PC-3 (cell line): ENCODE measurements around the gene GRIK1. TPM values are rescaled to one million over a fixed set of nuclear protein-coding genes. Genes with fewer than 3 reads are reported as not detected.

Experiments
- ATAC-seq: fragments of 200-7000 bp; cut with Tn5 transposase; 2 replicates; pipeline ENCODE4 v1.9.1; 2020; ENCODE audit warnings: mild to moderate bottlenecking, moderate library complexity
- BruUV-seq: library from RNA; stranded (reverse); fragments of 400-500 nt; replicated peaks from 2 replicates; lab custom pipeline; 2021; lab: Mats Ljungman, UMichigan
- CTCF ChIA-PET: fragments of 300-600 bp; sonication (Branson Sonifier 250); formaldehyde crosslinking; loops from one replicate; lab custom pipeline; 2022; ENCODE audit warnings: antibody characterized with exemption; lab: Charles Lee
- POLR2A ChIA-PET: fragments of 300-600 bp; sonication (Branson Sonifier 250); formaldehyde crosslinking; loops from one replicate; lab custom pipeline; 2022; ENCODE audit warnings: antibody characterized with exemption; ENCODE audit not compliant: unreplicated experiment; lab: Charles Lee
- DNase-seq: peaks from one replicate; pipeline ENCODE4 v3.0.0-alpha.2; 2015
- H2AFZ ChIP-seq: fragments of 300-600 bp; sonication (generic); 2 replicates; pipeline ENCODE4 v1.6.0; 2016; ENCODE audit warnings: antibody characterized with exemption, low read length
- H3F3A ChIP-seq: fragments of 300-600 bp; sonication (generic); one replicate; pipeline ENCODE4 v1.6.0; 2017; ENCODE audit warnings: antibody characterized with exemption, low read length, control low read depth, mild to moderate bottlenecking; ENCODE audit not compliant: unreplicated experiment
- H3K27ac ChIP-seq: fragments of 300-600 bp; sonication (generic); 2 replicates; pipeline ENCODE4 v1.5.1; 2016; ENCODE audit warnings: mild to moderate bottlenecking, low read length
- H3K27me3 ChIP-seq: fragments of 300-600 bp; sonication (generic); 2 replicates; pipeline ENCODE4 v1.6.1; 2016; ENCODE audit warnings: low read length, mixed read lengths
- H3K36me3 ChIP-seq: fragments of 300-600 bp; sonication (generic); 2 replicates; pipeline ENCODE4 v1.6.1; 2016; ENCODE audit warnings: low read depth, mixed run types, low read length, mixed read lengths
- H3K4me1 ChIP-seq: fragments of 300-600 bp; sonication (generic); 2 replicates; pipeline ENCODE4 v1.5.1; 2016; ENCODE audit warnings: low read length; ENCODE audit not compliant: insufficient read depth
- H3K4me2 ChIP-seq: fragments of 300-600 bp; sonication (generic); 2 replicates; pipeline ENCODE4 v1.6.0; 2016; ENCODE audit warnings: low read length
- H3K4me3 ChIP-seq: fragments of 300-600 bp; sonication (generic); 2 replicates; pipeline ENCODE4 v1.5.1; 2016; ENCODE audit warnings: mild to moderate bottlenecking, low read length, mixed read lengths
- H3K79me2 ChIP-seq: fragments of 300-600 bp; sonication (generic); 2 replicates; pipeline ENCODE4 v1.6.1; 2017; ENCODE audit warnings: low read length, mixed read lengths
- H3K9ac ChIP-seq: fragments of 300-600 bp; sonication (generic); 2 replicates; pipeline ENCODE4 v1.6.0; 2016; ENCODE audit warnings: mild to moderate bottlenecking, low read length
- H3K9me2 ChIP-seq: fragments of 300-600 bp; sonication (generic); replicated peaks from 2 replicates; pipeline ENCODE4 v1.6.1; 2016; ENCODE audit warnings: mixed run types, low read length, mixed read lengths
- H3K9me3 ChIP-seq: fragments of 300-600 bp; sonication (generic); 2 replicates; pipeline ENCODE4 v1.6.1; 2016; ENCODE audit warnings: low read length, mixed read lengths
- H4K20me1 ChIP-seq: fragments of 300-600 bp; sonication (generic); 2 replicates; pipeline ENCODE4 v1.6.1; 2016; ENCODE audit warnings: low read length, mixed read lengths
- EZH2 ChIP-seq: fragments of 300-600 bp; sonication (generic); IDR thresholded peaks from one replicate; pipeline ENCODE4 v1.6.1; 2017; ENCODE audit warnings: antibody characterized with exemption, mild to moderate bottlenecking, low read length; ENCODE audit not compliant: unreplicated experiment
- EZH2phosphoT487 ChIP-seq: fragments of 300-600 bp; sonication (generic); IDR thresholded peaks from 2 replicates; pipeline ENCODE4 v1.6.1; 2018; ENCODE audit warnings: mild to moderate bottlenecking, antibody characterized with exemption, low read length, borderline replicate concordance
- intact Hi-C: fragments of 100-400 bp; cut with micrococcal nuclease; formaldehyde crosslinking; loops from 2 replicates; pipeline ENCODE4 v1.9.0; 2023
- total RNA-seq: library from RNA; depleted of rRNA; stranded (reverse); fragments of >200 nt; gene quantifications from 2 replicates; pipeline ENCODE4 v1.2.3, GENCODE V29; 2014
- TF ChIP-seq, protein P1 (sequence below): fragments of 300-600 bp; sonication (generic); conservative IDR thresholded peaks from 2 replicates; pipeline ENCODE4 v1.5.1; 2017; ENCODE audit warnings: antibody characterized with exemption, low read depth, mild to moderate bottlenecking, low read length

The GRIK1 gene
- total RNA-seq, 1 experiment from 2014 or later, result not detected

DNA sequence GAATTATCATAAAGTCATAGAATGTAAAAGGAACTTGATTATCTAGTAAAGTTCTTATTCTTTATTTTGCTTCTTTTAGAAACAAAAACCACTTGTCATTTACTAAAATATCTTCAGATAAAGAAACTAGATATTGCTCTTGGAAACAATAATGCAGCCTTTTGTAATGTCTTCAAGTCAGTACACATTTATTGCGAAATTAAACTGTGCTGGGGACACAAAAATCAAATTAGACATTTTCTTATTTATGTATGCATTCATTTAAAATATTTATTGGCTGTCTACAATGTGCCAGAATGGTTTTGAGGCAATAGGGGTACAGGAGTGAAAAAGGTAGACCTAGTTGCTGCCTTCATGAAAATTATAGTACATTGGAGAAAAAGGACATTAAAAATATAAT is 201.1 kb downstream of the GRIK1 start:
- CTCF ChIA-PET, result no interaction called here
- H3F3A ChIP-seq, result no peaks in the 10 kb centered on the region
- H3K36me3 ChIP-seq, result no peaks in the 10 kb centered on the region

DNA sequence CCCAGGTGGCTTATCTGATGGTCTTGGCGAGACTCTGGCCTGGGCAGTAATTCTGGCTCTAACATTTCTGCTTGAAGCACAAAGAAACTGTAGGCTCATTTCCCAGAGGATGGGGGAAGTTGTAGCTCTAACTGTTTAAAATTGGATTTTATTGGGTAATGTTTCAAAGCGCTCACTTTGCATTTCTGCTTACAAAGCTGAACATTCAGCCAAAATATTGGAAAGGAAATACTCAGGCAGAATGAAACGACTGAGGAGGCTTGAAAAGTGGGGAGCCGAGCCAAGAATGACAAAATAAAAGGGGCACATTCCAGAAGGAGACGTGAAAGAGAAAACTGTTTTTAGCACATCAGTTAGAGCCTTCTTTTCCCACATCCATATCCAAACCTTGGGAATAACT is 202.6 kb downstream of the GRIK1 start:
- no TSS peak for BruUV-seq

More for the DNA sequence above, 201.1 kb downstream of the GRIK1 start:
- POLR2A ChIA-PET, result no interaction called here
- no peak for ATAC-seq
- H3K9me2 ChIP-seq, result no peaks in the 10 kb centered on the region
- no peaks in the 10 kb centered on the region for H3K9me3 ChIP-seq
- no peaks in the 10 kb centered on the region for H4K20me1 ChIP-seq
- TF ChIP-seq EZH2, result no peak
- TF ChIP-seq, protein P1, sequence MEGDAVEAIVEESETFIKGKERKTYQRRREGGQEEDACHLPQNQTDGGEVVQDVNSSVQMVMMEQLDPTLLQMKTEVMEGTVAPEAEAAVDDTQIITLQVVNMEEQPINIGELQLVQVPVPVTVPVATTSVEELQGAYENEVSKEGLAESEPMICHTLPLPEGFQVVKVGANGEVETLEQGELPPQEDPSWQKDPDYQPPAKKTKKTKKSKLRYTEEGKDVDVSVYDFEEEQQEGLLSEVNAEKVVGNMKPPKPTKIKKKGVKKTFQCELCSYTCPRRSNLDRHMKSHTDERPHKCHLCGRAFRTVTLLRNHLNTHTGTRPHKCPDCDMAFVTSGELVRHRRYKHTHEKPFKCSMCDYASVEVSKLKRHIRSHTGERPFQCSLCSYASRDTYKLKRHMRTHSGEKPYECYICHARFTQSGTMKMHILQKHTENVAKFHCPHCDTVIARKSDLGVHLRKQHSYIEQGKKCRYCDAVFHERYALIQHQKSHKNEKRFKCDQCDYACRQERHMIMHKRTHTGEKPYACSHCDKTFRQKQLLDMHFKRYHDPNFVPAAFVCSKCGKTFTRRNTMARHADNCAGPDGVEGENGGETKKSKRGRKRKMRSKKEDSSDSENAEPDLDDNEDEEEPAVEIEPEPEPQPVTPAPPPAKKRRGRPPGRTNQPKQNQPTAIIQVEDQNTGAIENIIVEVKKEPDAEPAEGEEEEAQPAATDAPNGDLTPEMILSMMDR, result no peak
- TF ChIP-seq EZH2phosphoT487, result no peak
- intact Hi-C loops, result no loop called here
- H3K27ac ChIP-seq, result no peak overlapping the region
- H3K4me2 ChIP-seq, result no peak overlapping the region
- H3K4me1 ChIP-seq, result no peaks in the 10 kb centered on the region
- no TSS peak for BruUV-seq
- H3K4me3 ChIP-seq, result no peak overlapping the region
- DNase-seq, result no peak
- H3K79me2 ChIP-seq, result no peaks in the 10 kb centered on the region
- H3K9ac ChIP-seq, result no peak overlapping the region
- peaks cover 22% of the 10 kb centered on the region; the same call in 1 of the 2 replicates for H3K27me3 ChIP-seq
- no peak overlapping the region for H2AFZ ChIP-seq

DNA sequence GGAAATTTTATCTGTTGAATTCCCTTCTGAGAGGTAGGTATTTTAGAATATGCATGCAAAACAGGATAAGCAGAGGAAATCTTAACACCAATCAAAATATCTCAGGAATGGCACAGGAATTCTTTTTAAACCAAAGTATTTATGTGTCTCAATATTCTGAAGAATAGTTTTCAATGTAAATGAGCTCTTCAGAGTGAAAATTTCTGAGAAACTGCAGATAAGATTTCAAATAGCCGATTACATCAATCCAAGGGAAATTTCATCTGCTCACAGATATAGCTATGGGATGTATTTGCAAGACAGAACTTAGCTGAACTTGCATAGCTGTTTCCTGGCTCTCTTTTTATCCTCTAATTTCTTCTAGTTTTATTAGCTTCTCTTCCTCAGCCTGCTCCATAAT is 209.5 kb downstream of the GRIK1 start:
- ATAC-seq, result no peak
- BruUV-seq, result no TSS peak
- H3K36me3 ChIP-seq, result no peaks in the 10 kb centered on the region
- intact Hi-C loops, result no loop called here
- no peaks in the 10 kb centered on the region for H3F3A ChIP-seq
- H3K4me2 ChIP-seq, result no peak overlapping the region
- H3K9me2 ChIP-seq, result no peaks in the 10 kb centered on the region
- no peak overlapping the region for H3K4me3 ChIP-seq
- H3K27me3 ChIP-seq, result peaks cover 6% of the 10 kb centered on the region; the same call in 1 of the 2 replicates
- no peak overlapping the region for H3K27ac ChIP-seq
- no peaks in the 10 kb centered on the region for H3K79me2 ChIP-seq
- no peak overlapping the region for H2AFZ ChIP-seq
- DNase-seq, result no peak
- H3K4me1 ChIP-seq, result no peaks in the 10 kb centered on the region
- CTCF ChIA-PET, result no interaction called here
- POLR2A ChIA-PET, result no interaction called here
- no peak overlapping the region for H3K9ac ChIP-seq
- no peaks in the 10 kb centered on the region for H3K9me3 ChIP-seq
- H4K20me1 ChIP-seq, result no peaks in the 10 kb centered on the region
- no peak for TF ChIP-seq EZH2phosphoT487

More for the DNA sequence above, 202.6 kb downstream of the GRIK1 start:
- Histone ChIP-seq H3F3A (no peaks in the 10 kb centered on the region), H3K9me3 (no peaks in the 10 kb centered on the region), H3K36me3 (no peaks in the 10 kb centered on the region), H3K4me2 (no peak overlapping the region), H4K20me1 (no peaks in the 10 kb centered on the region), H3K4me3 (no peak overlapping the region), H2AFZ (no peak overlapping the region), H3K4me1 (no peaks in the 10 kb centered on the region), H3K9ac (no peak overlapping the region), H3K27ac (no peak overlapping the region), H3K79me2 (no peaks in the 10 kb centered on the region), H3K9me2 (no peaks in the 10 kb centered on the region), H3K27me3 (peaks cover 16% of the 10 kb centered on the region; the same call in 1 of the 2 replicates)
- TF ChIP-seq EZH2phosphoT487, result no peak
- TF ChIP-seq, protein P1, result no peak
- no peak for TF ChIP-seq EZH2
- DNase-seq (no peak), ATAC-seq (no peak)
- POLR2A ChIA-PET, result no interaction called here
- CTCF ChIA-PET, result no interaction called here
- intact Hi-C loops, result no loop called here
